ENCODE results near the gene INSM1. TPM values are rescaled to one million over a fixed set of nuclear protein-coding genes. Genes with fewer than 3 reads are reported as not detected.

Gene INSM1
- total and polyA plus RNA-seq, 2 donors (not counting 3 experiments of a cell fraction or from before 2014, with no cell fraction given), result not detected

GRCh38 chr20:20375862-20376261 is 8.0 kb downstream of the INSM1 start:
- Histone ChIP-seq H3K27ac (ENCODE audit: insufficient read depth, low read depth, low read length) (no peak overlapping the region), H3K36me3 (ENCODE audit: control insufficient read depth in 2 of 2, extremely low read depth in 1 of 2, insufficient read depth in 2 of 2, low read length in 2 of 2) (no peaks in the 10 kb centered on the region), H3K79me2 (ENCODE audit: control insufficient read depth, insufficient read depth, low read length) (no peaks in the 10 kb centered on the region), H4K20me1 (replicated peaks; ENCODE audit: control insufficient read depth, extremely low read depth, insufficient read depth, low read length) (no peaks in the 10 kb centered on the region), H3K4me2 (ENCODE audit: insufficient read depth, low read length) (no peak overlapping the region), H3K9me1 (replicated peaks; ENCODE audit: control insufficient read depth, extremely low read depth, insufficient read depth, low read length) (no peaks in the 10 kb centered on the region), H3K9me3 (replicated peaks; ENCODE audit: control insufficient read depth, insufficient read depth, low read length) (no peaks in the 10 kb centered on the region), H3K9ac (replicated peaks; ENCODE audit: extremely low read depth, insufficient read depth, low read length) (no peak overlapping the region), H3K4me1 (ENCODE audit: control insufficient read depth, extremely low read depth, insufficient read depth, low read length) (no peaks in the 10 kb centered on the region), H2AFZ (ENCODE audit: low read depth, low read length) (no peak overlapping the region), H3K4me3 (replicated peaks in 1 of 3; ENCODE audit: insufficient read depth in 1 of 3, low read depth in 1 of 3, low read length in 3 of 3) (no peak overlapping the region), H3K27me3 (ENCODE audit: control insufficient read depth in 2 of 2, insufficient read depth in 2 of 2, low read length in 2 of 2) (peaks cover 47 to 51% of the 10 kb centered on the region in 2 experiments)
- TF ChIP-seq MYC (IDR thresholded peaks at IDR 0.05; ENCODE audit: low read depth, low read length), result no peak
- no TSS peak for BruUV-seq (replicated peaks)
- ChIA-PET POLR2A (no interaction called here), CTCF (no interaction called here)
- FAIRE-seq, result no peak
- DNase-seq (ENCODE audit: low read depth, low spot score), result no peak
- dilution Hi-C loops (cut with MboI; ENCODE audit: extremely low pct_ligation_motif_present, low sequenced_read_pairs) (loop anchor here (10.0 kb wide), 1 partner anchor 139 kb away; no protein-coding TSS in a partner anchor), intact Hi-C loops (cut with micrococcal nuclease) (no loop called here)

GRCh38 chr20:20386192-20386591 is 18.3 kb downstream of the INSM1 start:
- BruUV-seq (replicated peaks), result no TSS peak
- intact Hi-C loops (cut with micrococcal nuclease) (no loop called here), dilution Hi-C loops (cut with MboI; ENCODE audit: extremely low pct_ligation_motif_present, low sequenced_read_pairs) (no loop called here)
- H3K27me3 ChIP-seq (ENCODE audit: control insufficient read depth in 2 of 2, insufficient read depth in 2 of 2, low read length in 2 of 2), result peaks cover 0 to 4% of the 10 kb centered on the region in 2 experiments
- H3K9me3 ChIP-seq (replicated peaks; ENCODE audit: control insufficient read depth, insufficient read depth, low read length), result no peaks in the 10 kb centered on the region
- ChIA-PET CTCF (no interaction called here), POLR2A (no interaction called here)
- no peaks in the 10 kb centered on the region for H3K9me1 ChIP-seq (replicated peaks; ENCODE audit: control insufficient read depth, extremely low read depth, insufficient read depth, low read length)
- H2AFZ ChIP-seq (ENCODE audit: low read depth, low read length), result no peak overlapping the region
- TF ChIP-seq POLR2AphosphoS5 (IDR thresholded peaks at IDR 0.05; ENCODE audit: insufficient read depth, low read depth, low read length), result no peak
- no peak for TF ChIP-seq JUN (IDR thresholded peaks at IDR 0.05; ENCODE audit: borderline replicate concordance, insufficient read depth, insufficient read length, low read depth)
- no peak for TF ChIP-seq GATA2 (IDR thresholded peaks at IDR 0.05; ENCODE audit: insufficient read depth, insufficient read length, low read depth, low read length)
- no peak for TF ChIP-seq FOS (IDR thresholded peaks at IDR 0.05; ENCODE audit: borderline replicate concordance, insufficient read depth, low read length)
- no peak for TF ChIP-seq POLR2A (IDR thresholded peaks at IDR 0.05; ENCODE audit: low read depth, low read length)
- TF ChIP-seq EZH2 (IDR thresholded peaks at IDR 0.05; ENCODE audit: borderline replicate concordance, low read depth, low read length, severe bottlenecking), result no peak
- no peak for TF ChIP-seq CTCF (IDR thresholded peaks at IDR 0.05; ENCODE audit: extremely low read depth in 1 of 2, insufficient read depth in 1 of 2, low read depth in 1 of 2, low read length in 2 of 2)
- TF ChIP-seq MYC (IDR thresholded peaks at IDR 0.05; ENCODE audit: low read depth, low read length), result no peak
- TF ChIP-seq MAX (IDR thresholded peaks at IDR 0.05; ENCODE audit: insufficient read depth, insufficient read length), result no peak
- no peaks in the 10 kb centered on the region for H4K20me1 ChIP-seq (replicated peaks; ENCODE audit: control insufficient read depth, extremely low read depth, insufficient read depth, low read length)
- peaks cover 0 to 1% of the 10 kb centered on the region in 2 experiments for H3K36me3 ChIP-seq (ENCODE audit: control insufficient read depth in 2 of 2, extremely low read depth in 1 of 2, insufficient read depth in 2 of 2, low read length in 2 of 2)
- no peaks in the 10 kb centered on the region for H3K4me1 ChIP-seq (ENCODE audit: control insufficient read depth, extremely low read depth, insufficient read depth, low read length)
- DNase-seq (ENCODE audit: low read depth, low spot score) (no peak), FAIRE-seq (no peak)
- no peak overlapping the region for H3K4me3 ChIP-seq (replicated peaks in 1 of 3; ENCODE audit: insufficient read depth in 1 of 3, low read depth in 1 of 3, low read length in 3 of 3)
- H3K27ac ChIP-seq (ENCODE audit: insufficient read depth, low read depth, low read length), result no peak overlapping the region
- no peak overlapping the region for H3K4me2 ChIP-seq (ENCODE audit: insufficient read depth, low read length)
- no peaks in the 10 kb centered on the region for H3K79me2 ChIP-seq (ENCODE audit: control insufficient read depth, insufficient read depth, low read length)
- H3K9ac ChIP-seq (replicated peaks; ENCODE audit: extremely low read depth, insufficient read depth, low read length), result no peak overlapping the region

Measured in endothelial cell of umbilical vein (primary cell).